ENCODE results near the gene BUB1.
A peak's percentile ranks its signal among the peaks of the same experiment; 100 is the strongest.
"Not testable (repeated sequence)": the region's sequence is repeated elsewhere in the genome, so short reads cannot be mapped to it uniquely, and the experiment has no call there.

Gene BUB1

GRCh38 chr2:110708455-110708854, 30.6 kb upstream of the BUB1 start:
- no peak for TF ChIP-seq POLR2A (IDR thresholded peaks at IDR 0.05; ENCODE audit: low read depth, low read length)
- no peak for FAIRE-seq

DNA sequence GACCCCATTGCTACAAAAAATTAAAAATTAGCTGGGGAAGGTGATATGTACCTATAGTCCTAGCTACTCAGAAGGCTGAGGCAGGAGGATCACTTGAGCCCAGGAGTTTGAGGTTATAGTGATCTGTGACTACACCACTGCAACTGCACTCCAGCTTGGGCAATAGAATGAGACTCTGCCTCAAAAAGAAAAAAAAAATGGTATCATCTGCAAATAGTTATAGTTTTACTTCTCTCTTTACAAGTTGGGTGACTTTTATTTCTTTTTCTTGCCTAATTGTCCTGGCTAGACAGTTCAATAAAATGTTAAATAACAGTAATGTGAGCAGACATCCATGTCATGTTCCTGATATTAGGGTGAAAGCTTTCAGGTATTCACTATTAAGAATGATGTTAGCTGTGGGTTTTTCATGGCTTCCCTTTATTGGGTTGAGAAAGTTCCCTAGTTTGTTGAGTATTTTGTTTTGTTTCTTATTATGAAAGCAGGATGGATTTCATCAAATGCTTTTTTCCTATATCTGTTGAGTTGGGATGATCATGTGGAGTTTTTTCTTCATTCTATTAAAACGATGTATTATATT, 29.6 kb upstream of the BUB1 start:
- FAIRE-seq = peak; percentile 23
- no peak for DNase-seq (ENCODE audit: insufficient read length, low spot score)
- no peak for TF ChIP-seq POLR2A (IDR thresholded peaks at IDR 0.05; ENCODE audit: low read depth, low read length)

More at GRCh38 chr2:110708455-110708854, 30.6 kb upstream of the BUB1 start:
- DNase-seq (ENCODE audit: insufficient read length, low spot score) = no peak

- DNase-seq (ENCODE audit: insufficient read length, low spot score) (no peak), FAIRE-seq (no peak)
- TF ChIP-seq POLR2A (IDR thresholded peaks at IDR 0.05; ENCODE audit: low read depth, low read length) = no peak
These were observed 24.9 kb upstream of the BUB1 start for GRCh38 chr2:110702514-110703380.

- not testable (repeated sequence) for FAIRE-seq; DNase-seq (ENCODE audit: insufficient read length, low spot score)
These were observed 20.4 kb upstream of the BUB1 start for GRCh38 chr2:110698253-110698652.

DNA sequence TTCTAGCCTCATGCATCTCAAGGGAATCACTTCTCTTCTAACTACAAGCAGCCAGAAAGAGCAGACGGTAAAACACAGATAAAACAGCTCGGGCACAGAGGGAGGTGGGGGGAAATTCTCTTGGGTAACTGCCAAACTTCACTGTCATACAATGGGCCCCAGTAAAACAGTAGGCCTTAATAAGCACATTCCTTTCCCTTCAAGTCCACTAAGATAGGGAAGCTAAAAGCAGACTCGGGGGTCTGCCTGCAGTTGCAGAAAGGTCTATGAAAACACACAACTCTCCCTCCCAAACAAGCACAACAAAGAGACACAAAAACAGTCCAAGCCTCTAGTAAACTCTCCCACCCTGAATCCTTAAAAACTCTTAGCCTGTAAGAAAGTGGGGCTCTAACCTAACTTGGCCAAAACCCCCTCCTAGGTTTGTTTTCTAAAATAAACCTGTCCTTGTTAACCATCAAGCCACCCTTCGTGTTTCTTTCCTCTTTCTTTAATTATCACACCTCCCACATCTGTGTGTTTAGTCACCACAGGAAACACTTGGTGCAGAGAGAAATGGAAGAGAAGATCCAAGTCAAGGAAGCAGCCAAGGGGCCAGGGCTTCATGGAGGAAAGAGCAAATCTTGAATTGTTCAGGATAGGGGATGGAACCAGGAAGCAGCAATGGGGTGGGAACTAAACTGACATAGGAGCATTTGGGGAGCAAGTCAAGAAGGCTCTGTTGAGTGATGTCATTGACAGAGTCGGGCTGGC, 17.5 kb upstream of the BUB1 start:
- not testable (repeated sequence) for DNase-seq (ENCODE audit: insufficient read length, low spot score)

DNA sequence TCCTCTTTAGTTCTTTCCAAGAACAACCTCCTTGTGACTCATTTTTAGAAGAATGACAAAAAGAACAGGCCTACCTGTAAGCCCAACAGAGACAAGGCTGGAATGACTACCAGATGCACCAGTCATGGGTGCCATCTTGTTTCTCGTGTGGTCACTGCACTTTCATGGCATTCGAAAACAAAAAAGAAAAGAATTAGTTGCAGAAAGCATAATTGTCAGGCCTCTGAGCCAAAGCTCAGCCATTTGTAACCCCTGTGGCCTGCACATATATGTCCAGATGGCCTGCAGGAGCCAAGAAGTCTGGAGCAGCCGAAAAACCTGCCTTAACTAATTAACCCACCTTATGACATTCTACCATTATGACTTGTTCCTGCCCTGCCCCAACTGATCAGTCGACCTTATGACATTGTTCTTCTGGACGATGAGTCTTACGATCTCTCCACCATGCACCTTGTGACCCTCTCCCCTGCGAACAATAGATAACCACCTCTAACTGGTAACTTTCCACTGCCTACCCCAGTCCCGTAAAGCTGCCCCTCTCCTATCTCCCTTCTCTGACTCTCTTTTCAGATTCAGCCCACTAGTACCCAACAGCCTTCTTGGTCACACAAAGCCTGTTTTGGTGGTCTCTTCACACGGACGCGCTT, 13.9 kb upstream of the BUB1 start:
- FAIRE-seq (no peak), DNase-seq (ENCODE audit: insufficient read length, low spot score) (no peak)
- no peak for TF ChIP-seq POLR2A (IDR thresholded peaks at IDR 0.05; ENCODE audit: low read depth, low read length)

More for the DNA sequence above, 17.5 kb upstream of the BUB1 start:
- FAIRE-seq = not testable (repeated sequence)

DNA sequence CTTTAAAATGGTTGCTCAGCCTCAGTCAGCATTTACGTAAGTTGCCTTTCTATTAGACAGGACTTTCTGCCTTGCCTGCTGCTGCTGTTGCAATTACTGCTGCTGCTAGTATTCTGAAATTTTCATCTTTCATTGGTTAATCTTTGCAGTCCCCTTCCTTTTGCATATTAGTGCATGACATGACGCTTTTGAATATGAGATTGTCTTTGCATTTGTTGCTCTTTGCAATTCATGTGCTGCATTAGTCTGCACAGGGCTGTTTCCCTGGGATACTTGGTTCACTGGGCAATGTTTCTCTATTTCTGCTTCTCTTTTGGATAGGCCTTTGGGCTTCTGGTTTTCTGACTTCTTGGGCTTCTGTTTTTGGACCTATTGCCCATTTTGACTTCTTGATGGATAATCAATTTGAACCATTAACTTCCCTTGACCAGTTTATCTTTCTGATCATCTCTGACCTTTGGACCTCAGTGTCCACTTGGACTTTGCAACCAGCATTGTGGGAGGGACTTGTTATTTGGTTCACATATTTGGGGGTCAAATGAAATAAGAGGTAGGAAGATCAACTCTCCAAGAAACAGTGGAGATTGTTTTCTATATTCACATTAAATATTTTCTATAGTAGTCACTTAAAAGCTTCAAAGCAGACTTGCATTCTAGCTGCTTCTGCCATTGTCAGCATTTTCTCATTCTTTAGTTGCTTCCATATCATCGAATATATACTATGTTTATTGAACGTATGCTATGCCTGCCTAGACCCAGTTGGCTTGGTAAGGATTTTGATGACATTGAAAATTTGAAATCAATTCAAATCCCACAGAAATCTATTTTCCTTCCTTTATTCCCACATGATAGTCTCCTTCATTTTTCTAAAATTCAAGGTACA, 12.5 kb upstream of the BUB1 start:
- DNase-seq (ENCODE audit: insufficient read length, low spot score) (no peak), FAIRE-seq (no peak)
- no peak for TF ChIP-seq POLR2A (IDR thresholded peaks at IDR 0.05; ENCODE audit: low read depth, low read length)

DNA sequence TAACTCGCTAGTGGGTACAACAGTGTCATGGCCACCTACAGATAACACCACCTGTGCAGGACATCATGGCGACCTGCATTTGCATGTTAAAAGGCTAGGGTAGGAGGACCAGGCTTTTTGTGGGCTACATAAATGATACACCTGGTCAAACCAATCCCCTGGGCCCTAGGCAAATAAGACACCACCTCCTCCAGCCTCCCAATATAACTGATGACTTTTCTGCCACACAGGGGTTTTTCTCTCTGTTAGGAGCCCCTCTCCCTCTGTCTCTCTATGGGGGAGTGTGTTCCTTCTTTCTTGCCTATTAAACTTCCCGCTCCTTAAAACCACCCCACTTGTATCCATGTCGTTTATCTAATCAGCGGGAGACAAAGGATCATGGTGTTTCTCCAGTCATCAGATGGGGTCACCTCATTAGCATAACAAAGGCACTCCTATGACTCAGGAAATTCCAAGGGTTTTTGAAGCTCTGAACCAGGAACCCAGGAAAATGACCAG, 10.8 kb upstream of the BUB1 start:
- DNase-seq (ENCODE audit: insufficient read length, low spot score) = no peak
- no peak for FAIRE-seq
- TF ChIP-seq POLR2A (IDR thresholded peaks at IDR 0.05; ENCODE audit: low read depth, low read length) = no peak

DNA sequence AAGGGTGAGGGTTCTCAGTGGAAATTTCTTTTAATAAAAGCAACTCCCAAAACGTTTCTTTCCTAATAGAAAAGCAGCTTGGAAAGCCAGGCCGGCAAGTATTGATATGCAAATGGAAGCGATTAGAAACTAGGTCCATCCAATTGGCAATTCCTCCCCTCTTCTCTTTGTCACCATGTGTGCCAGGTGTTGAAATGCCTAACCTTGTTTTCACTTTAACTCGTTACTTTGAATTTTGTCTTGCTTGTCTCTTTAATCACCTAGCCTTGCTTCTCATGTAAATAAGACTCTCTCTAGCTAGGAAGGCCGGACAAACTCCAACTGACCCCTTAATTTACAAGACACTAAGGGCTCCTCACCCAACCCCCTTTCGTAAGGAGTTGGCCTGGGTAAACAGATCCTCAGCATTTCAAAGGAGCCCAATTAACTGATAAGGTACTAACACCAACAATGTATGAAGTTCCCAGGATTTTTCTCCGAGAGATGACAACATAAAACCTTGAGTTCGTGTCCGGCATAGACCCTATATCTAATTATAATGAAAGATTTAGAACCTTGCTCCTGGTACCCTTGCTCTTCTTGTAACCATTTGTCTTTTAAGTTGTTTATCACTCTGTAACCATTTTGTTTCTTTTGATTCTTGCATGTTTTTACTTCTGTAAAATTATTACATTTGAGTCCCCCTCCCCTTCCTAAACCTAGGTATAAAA, 10.1 kb upstream of the BUB1 start:
- not testable (repeated sequence) for DNase-seq (ENCODE audit: insufficient read length, low spot score)

DNA sequence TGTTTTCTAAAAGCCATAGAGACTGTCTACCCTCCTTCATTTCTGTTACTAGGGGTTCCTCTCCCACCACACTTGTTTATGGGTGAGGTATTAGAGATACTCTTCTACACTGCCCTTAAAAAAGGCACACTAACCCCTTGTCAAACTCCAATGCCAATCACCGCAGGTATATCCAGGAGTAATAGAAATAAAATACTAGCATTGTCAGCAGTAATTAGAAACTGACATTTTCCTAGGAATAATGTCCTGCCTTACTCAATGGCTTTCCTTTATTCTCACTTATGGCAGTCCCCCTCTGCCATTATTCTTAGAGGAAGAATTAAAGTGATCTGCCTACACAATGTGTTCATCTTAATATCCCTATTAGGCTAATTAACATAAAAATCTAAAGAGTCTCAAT, 5.0 kb upstream of the BUB1 start:
- no peak for TF ChIP-seq POLR2A (IDR thresholded peaks at IDR 0.05; ENCODE audit: low read depth, low read length)

More for the DNA sequence above, 10.1 kb upstream of the BUB1 start:
- not testable (repeated sequence) for FAIRE-seq

GRCh38 chr2:110682267-110682666, 4.4 kb upstream of the BUB1 start:
- no peak for FAIRE-seq

More for the DNA sequence above, 5.0 kb upstream of the BUB1 start:
- FAIRE-seq (no peak), DNase-seq (ENCODE audit: insufficient read length, low spot score) (no peak)

DNA sequence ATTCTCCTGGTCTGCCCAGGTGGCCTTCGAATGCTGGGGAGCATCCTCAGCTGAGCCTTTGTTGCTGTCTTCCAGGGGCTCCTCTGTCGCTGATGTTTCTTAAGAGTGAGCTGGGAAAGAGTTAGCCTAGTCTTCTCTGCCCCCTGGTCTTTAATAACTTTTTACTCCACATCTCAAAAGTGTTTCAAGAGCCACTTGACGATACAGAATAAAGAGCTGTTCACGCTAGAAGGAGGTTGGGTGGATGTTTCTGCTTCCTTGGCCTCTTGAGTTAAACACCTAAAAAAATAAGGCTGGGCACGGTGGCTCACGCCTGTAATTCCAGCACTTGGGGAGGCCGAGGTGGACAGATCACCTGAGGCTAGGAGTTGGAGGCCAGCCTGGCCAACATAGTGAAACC, 2.8 kb upstream of the BUB1 start:
- FAIRE-seq (no peak), DNase-seq (ENCODE audit: insufficient read length, low spot score) (no peak)
- TF ChIP-seq POLR2A (IDR thresholded peaks at IDR 0.05; ENCODE audit: low read depth, low read length) = no peak

More at GRCh38 chr2:110682267-110682666, 4.4 kb upstream of the BUB1 start:
- TF ChIP-seq POLR2A (IDR thresholded peaks at IDR 0.05; ENCODE audit: low read depth, low read length) = no peak
- no peak for DNase-seq (ENCODE audit: insufficient read length, low spot score)

Measured in H54 (cell line).